ENCODE measurements around the gene DHCR7.
A peak's percentile ranks its signal among the peaks of the same experiment; 100 is the strongest.

DNA sequence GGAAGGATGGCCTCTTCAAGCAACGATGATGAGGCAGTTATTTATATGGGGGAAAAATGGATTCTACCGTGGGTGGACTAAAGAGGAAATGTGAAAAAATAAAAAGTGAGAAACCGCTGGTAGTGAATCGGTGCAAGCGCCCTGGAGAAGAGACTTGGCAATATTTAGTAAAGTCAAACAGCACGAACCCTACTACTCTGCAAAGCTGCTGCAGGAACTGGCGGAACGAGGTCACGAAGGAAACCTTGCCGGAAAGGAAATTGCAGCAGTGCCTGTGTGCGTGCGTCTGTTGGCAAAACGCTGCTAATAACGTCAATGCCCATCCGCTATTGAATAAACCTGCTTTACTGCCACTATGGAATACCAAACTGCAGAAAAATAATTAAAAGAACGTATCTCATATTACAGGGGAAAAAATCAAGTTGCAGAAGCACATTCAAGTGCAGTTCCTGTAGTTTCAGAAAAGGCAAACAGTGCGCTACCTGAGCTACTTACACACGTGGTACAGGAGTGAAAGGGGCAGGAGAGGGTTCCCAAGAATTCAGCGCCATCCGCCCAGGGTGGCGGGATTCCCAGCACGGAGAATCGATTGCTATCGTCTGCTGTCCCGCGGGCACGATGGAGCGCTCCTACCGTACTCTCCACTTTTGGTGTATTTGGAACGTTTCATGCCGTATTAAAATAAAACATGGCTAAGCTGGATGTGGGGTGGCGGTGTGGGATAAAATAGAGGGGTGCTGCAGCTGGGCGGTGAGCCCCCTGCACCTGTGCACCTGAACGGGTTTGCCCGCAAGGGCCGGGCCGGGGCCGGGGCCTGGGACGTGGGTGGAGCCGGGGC is 4.2 kb upstream of the DHCR7 start:
- TF ChIP-seq, protein P1, sequence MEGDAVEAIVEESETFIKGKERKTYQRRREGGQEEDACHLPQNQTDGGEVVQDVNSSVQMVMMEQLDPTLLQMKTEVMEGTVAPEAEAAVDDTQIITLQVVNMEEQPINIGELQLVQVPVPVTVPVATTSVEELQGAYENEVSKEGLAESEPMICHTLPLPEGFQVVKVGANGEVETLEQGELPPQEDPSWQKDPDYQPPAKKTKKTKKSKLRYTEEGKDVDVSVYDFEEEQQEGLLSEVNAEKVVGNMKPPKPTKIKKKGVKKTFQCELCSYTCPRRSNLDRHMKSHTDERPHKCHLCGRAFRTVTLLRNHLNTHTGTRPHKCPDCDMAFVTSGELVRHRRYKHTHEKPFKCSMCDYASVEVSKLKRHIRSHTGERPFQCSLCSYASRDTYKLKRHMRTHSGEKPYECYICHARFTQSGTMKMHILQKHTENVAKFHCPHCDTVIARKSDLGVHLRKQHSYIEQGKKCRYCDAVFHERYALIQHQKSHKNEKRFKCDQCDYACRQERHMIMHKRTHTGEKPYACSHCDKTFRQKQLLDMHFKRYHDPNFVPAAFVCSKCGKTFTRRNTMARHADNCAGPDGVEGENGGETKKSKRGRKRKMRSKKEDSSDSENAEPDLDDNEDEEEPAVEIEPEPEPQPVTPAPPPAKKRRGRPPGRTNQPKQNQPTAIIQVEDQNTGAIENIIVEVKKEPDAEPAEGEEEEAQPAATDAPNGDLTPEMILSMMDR (IDR thresholded peaks at IDR 0.05), result peak; percentile 6
- no peak for TF ChIP-seq EZH2 (IDR thresholded peaks at IDR 0.05; ENCODE audit: borderline replicate concordance, insufficient read depth, low read depth, low read length, poor library complexity, severe bottlenecking)
